ENCODE measurements around the gene LRRIQ3. TPM values are rescaled to one million over a fixed set of nuclear protein-coding genes. Genes with fewer than 3 reads are reported as not detected.

The LRRIQ3 gene
- total and polyA plus RNA-seq, 10 of the 15 experiments (the other 5 are each of a cell fraction or from before 2014, with no cell fraction given) = 1.1 to 5.1 (median 2.7) TPM

GRCh38 chr1:74222701-74223100 is 24.7 kb upstream of the LRRIQ3 start:
- H3K9me3 ChIP-seq (replicated peaks; ENCODE audit: control insufficient read depth, insufficient read depth, low read length) = no peaks in the 10 kb centered on the region
- no peaks in the 10 kb centered on the region for H3K36me3 ChIP-seq (ENCODE audit: control insufficient read depth in 2 of 2, insufficient read depth in 2 of 2, low read length in 1 of 2)
- 75% methylated on average over 5 of the region's 5 CpGs for WGBS (ENCODE audit: insufficient coverage, insufficient replicate concordance, low lambda C conversion rate, missing lambda C conversion rate)
- no peak overlapping the region for H3K4me3 ChIP-seq
- RAD21 ChIA-PET (ENCODE audit: unreplicated experiment) = no interaction called here
- no peak overlapping the region for H3K9ac ChIP-seq (ENCODE audit: control insufficient read depth, insufficient read depth, low read length)
- no peak overlapping the region for H2AFZ ChIP-seq (ENCODE audit: control insufficient read depth, low read depth, low read length)
- in situ Hi-C loops (cut with MboI) (no loop called here), intact Hi-C loops (cut with micrococcal nuclease; ENCODE audit: unreplicated experiment) (no loop called here)
- H3K79me2 ChIP-seq (ENCODE audit: control insufficient read depth, insufficient read depth, low read length) = no peaks in the 10 kb centered on the region
- DNase-seq (ENCODE audit: low read depth, low spot score) (no peak), FAIRE-seq (no peak), ATAC-seq (no peak)
- H3K4me2 ChIP-seq (ENCODE audit: control insufficient read depth, insufficient read depth) = no peak overlapping the region
- CTCF ChIA-PET = no interaction called here
- H3K27ac ChIP-seq (ENCODE audit: control insufficient read depth, insufficient read depth) = no peak overlapping the region
- H4K20me1 ChIP-seq (ENCODE audit: control insufficient read depth, insufficient read depth) = no peaks in the 10 kb centered on the region
- H3K27me3 ChIP-seq (replicated peaks in 1 of 2; ENCODE audit: control insufficient read depth in 2 of 2, insufficient read depth in 2 of 2, low read length in 1 of 2) = no peaks in the 10 kb centered on the region
- TF ChIP-seq USF2 (IDR thresholded peaks at IDR 0.05; ENCODE audit: borderline replicate concordance, low read depth, low read length) = no peak
- no peak for TF ChIP-seq POLR2A (IDR thresholded peaks at IDR 0.05; ENCODE audit: low read depth, low read length)
- no peak for TF ChIP-seq TBL1XR1 (IDR thresholded peaks at IDR 0.05; ENCODE audit: low read depth, low read length)
- TF ChIP-seq, protein P1, sequence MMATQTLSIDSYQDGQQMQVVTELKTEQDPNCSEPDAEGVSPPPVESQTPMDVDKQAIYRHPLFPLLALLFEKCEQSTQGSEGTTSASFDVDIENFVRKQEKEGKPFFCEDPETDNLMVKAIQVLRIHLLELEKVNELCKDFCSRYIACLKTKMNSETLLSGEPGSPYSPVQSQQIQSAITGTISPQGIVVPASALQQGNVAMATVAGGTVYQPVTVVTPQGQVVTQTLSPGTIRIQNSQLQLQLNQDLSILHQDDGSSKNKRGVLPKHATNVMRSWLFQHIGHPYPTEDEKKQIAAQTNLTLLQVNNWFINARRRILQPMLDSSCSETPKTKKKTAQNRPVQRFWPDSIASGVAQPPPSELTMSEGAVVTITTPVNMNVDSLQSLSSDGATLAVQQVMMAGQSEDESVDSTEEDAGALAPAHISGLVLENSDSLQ (IDR thresholded peaks at IDR 0.05) = no peak
- no peak for TF ChIP-seq NR2C1 (IDR thresholded peaks at IDR 0.05)
- POLR2A ChIA-PET = no interaction called here
- SMC1A ChIA-PET (ENCODE audit: uncharacterized antibody, unreplicated experiment) = no interaction called here
- no peaks in the 10 kb centered on the region for H3K4me1 ChIP-seq (ENCODE audit: control insufficient read depth, insufficient read depth, low read length)
- no TSS peak for BruUV-seq (replicated peaks)

GRCh38 chr1:74215229-74215628 is 17.3 kb upstream of the LRRIQ3 start:
- Histone ChIP-seq H3K4me3 (no peak overlapping the region), H3K9me3 (replicated peaks; ENCODE audit: control insufficient read depth, insufficient read depth, low read length) (no peaks in the 10 kb centered on the region), H4K20me1 (ENCODE audit: control insufficient read depth, insufficient read depth) (no peaks in the 10 kb centered on the region), H2AFZ (ENCODE audit: control insufficient read depth, low read depth, low read length) (no peak overlapping the region), H3K4me1 (ENCODE audit: control insufficient read depth, insufficient read depth, low read length) (no peaks in the 10 kb centered on the region), H3K36me3 (ENCODE audit: control insufficient read depth in 2 of 2, insufficient read depth in 2 of 2, low read length in 1 of 2) (no peaks in the 10 kb centered on the region), H3K79me2 (ENCODE audit: control insufficient read depth, insufficient read depth, low read length) (no peaks in the 10 kb centered on the region), H3K27ac (ENCODE audit: control insufficient read depth, insufficient read depth) (no peak overlapping the region), H3K9ac (ENCODE audit: control insufficient read depth, insufficient read depth, low read length) (no peak overlapping the region), H3K27me3 (replicated peaks in 1 of 2; ENCODE audit: control insufficient read depth in 2 of 2, insufficient read depth in 2 of 2, low read length in 1 of 2) (no peaks in the 10 kb centered on the region), H3K4me2 (ENCODE audit: control insufficient read depth, insufficient read depth) (no peak overlapping the region)
- ATAC-seq (no peak), FAIRE-seq (no peak), DNase-seq (ENCODE audit: low read depth, low spot score) (no peak)
- no TSS peak for BruUV-seq (replicated peaks)
- POLR2A ChIA-PET = no interaction called here
- intact Hi-C loops (cut with micrococcal nuclease; ENCODE audit: unreplicated experiment) (no loop called here), in situ Hi-C loops (cut with MboI) (no loop called here)
- TF ChIP-seq, protein P2, sequence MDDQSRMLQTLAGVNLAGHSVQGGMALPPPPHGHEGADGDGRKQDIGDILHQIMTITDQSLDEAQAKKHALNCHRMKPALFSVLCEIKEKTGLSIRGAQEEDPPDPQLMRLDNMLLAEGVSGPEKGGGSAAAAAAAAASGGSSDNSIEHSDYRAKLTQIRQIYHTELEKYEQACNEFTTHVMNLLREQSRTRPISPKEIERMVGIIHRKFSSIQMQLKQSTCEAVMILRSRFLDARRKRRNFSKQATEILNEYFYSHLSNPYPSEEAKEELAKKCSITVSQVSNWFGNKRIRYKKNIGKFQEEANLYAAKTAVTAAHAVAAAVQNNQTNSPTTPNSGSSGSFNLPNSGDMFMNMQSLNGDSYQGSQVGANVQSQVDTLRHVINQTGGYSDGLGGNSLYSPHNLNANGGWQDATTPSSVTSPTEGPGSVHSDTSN (IDR thresholded peaks at IDR 0.05; ENCODE audit: insufficient replicate concordance, low read depth, low read length) = no peak
- TF ChIP-seq RAD21 (IDR thresholded peaks at IDR 0.05; ENCODE audit: insufficient read depth, low read depth, low read length) = no peak
- no peak for TF ChIP-seq SIN3A (IDR thresholded peaks at IDR 0.05; ENCODE audit: low read depth, low read length)
- TF ChIP-seq RB1 (IDR thresholded peaks at IDR 0.05; ENCODE audit: borderline replicate concordance) = no peak
- no peak for TF ChIP-seq BMI1 (IDR thresholded peaks at IDR 0.05; ENCODE audit: borderline replicate concordance)
- WGBS (ENCODE audit: insufficient coverage, insufficient replicate concordance, low lambda C conversion rate, missing lambda C conversion rate) = 71% methylated on average over 1 of the region's 1 CpG
- RAD21 ChIA-PET (ENCODE audit: unreplicated experiment) = no interaction called here
- SMC1A ChIA-PET (ENCODE audit: uncharacterized antibody, unreplicated experiment) = no interaction called here
- CTCF ChIA-PET = no interaction called here
